ENCODE measurements around the gene DRGX. TPM values are rescaled to one million over a fixed set of nuclear protein-coding genes. Genes with fewer than 3 reads are reported as not detected.

The DRGX gene
- total and polyA plus RNA-seq, 2 donors (not counting 1 experiment from before 2014, with no cell fraction given) = not detected

- POLR2A ChIA-PET = no interaction called here
- no peak for ATAC-seq (ENCODE audit: low read depth)
- CTCF ChIA-PET = no interaction called here
- Mint-ChIP-seq H3K27ac (no peak overlapping the region), H3K4me3 (no peak overlapping the region), H3K9me3 (ENCODE audit: insufficient read depth) (no peaks in the 10 kb centered on the region), H3K4me1 (peaks cover 12% of the 10 kb centered on the region), H3K27me3 (peaks cover 4% of the 10 kb centered on the region)
- intact Hi-C loops (cut with micrococcal nuclease) = no loop called here
- H4K20me1 ChIP-seq (ENCODE audit: control insufficient read depth, insufficient read depth, low read length, poor library complexity, severe bottlenecking) = no peaks in the 10 kb centered on the region
- no peak overlapping the region for H3K4me2 ChIP-seq (replicated peaks; ENCODE audit: low read depth, low read length, poor library complexity, severe bottlenecking)
- no peaks in the 10 kb centered on the region for H3K36me3 ChIP-seq (replicated peaks in 1 of 2; ENCODE audit: control extremely low read depth in 1 of 2, control insufficient read depth in 1 of 2, extremely low read depth in 1 of 2, insufficient read depth in 2 of 2, low read length in 1 of 2)
- peaks cover 0 to 3% (median 0%) of the 10 kb centered on the region in 3 donors for H3K9me3 ChIP-seq (ENCODE audit: control extremely low read depth in 1 of 3, control insufficient read depth in 2 of 3, insufficient read depth in 1 of 3, low read length in 2 of 3)
- no peak overlapping the region for H3K27ac ChIP-seq (ENCODE audit: low read length in 2 of 2)
- H3K27me3 ChIP-seq (replicated peaks in 1 of 4; ENCODE audit: control extremely low read depth in 1 of 4, control insufficient read depth in 3 of 4, insufficient read depth in 4 of 4, low read length in 3 of 4) = no peaks in the 10 kb centered on the region
- TF ChIP-seq EZH2 (IDR thresholded peaks at IDR 0.05; ENCODE audit: borderline replicate concordance, insufficient read depth, low read depth, low read length, poor library complexity, severe bottlenecking) = no peak
- TF ChIP-seq CTCF (IDR thresholded peaks at IDR 0.05) = no peak
- peaks cover 4 to 13% of the 10 kb centered on the region in 2 donors for H3K4me1 ChIP-seq (ENCODE audit: control insufficient read depth in 2 of 2, insufficient read depth in 2 of 2, low read length in 2 of 2)
- H2AFZ ChIP-seq (ENCODE audit: insufficient read depth, low read depth, low read length, poor library complexity, severe bottlenecking) = no peak overlapping the region
- no peaks in the 10 kb centered on the region for H3K79me2 ChIP-seq (ENCODE audit: control insufficient read depth, insufficient read depth, low read length)
- H3K4me3 ChIP-seq (ENCODE audit: control extremely low read depth in 1 of 5, extremely low read depth in 1 of 5, insufficient read depth in 1 of 5, low read depth in 2 of 5, low read length in 4 of 5) = no peak overlapping the region
- no peak overlapping the region for H3K9ac ChIP-seq (ENCODE audit: low read length)
- WGBS (ENCODE audit: insufficient coverage) = 93% methylated on average over 9 of the region's 11 CpGs
- DNase-seq = no peak
Measured at GRCh38 chr10:49361735-49362568, 33.9 kb downstream of the DRGX start.

GRCh38 chr10:49361178-49361554, 34.7 kb downstream of the DRGX start:
- no peak overlapping the region for H3K4me3 ChIP-seq (ENCODE audit: control extremely low read depth in 1 of 5, extremely low read depth in 1 of 5, insufficient read depth in 1 of 5, low read depth in 2 of 5, low read length in 4 of 5)
- no peak for TF ChIP-seq CTCF (IDR thresholded peaks at IDR 0.05)
- TF ChIP-seq EZH2 (IDR thresholded peaks at IDR 0.05; ENCODE audit: borderline replicate concordance, insufficient read depth, low read depth, low read length, poor library complexity, severe bottlenecking) = no peak
- ChIA-PET POLR2A (no interaction called here), CTCF (no interaction called here)
- peaks cover 12% of the 10 kb centered on the region for H3K4me1 Mint-ChIP-seq
- no peaks in the 10 kb centered on the region for H4K20me1 ChIP-seq (ENCODE audit: control insufficient read depth, insufficient read depth, low read length, poor library complexity, severe bottlenecking)
- H3K27me3 Mint-ChIP-seq = peaks cover 4% of the 10 kb centered on the region
- H3K4me1 ChIP-seq (ENCODE audit: control insufficient read depth in 2 of 2, insufficient read depth in 2 of 2, low read length in 2 of 2) = peaks cover 4 to 13% of the 10 kb centered on the region in 2 donors
- ATAC-seq (ENCODE audit: low read depth) = no peak
- peaks cover 0 to 3% (median 0%) of the 10 kb centered on the region in 3 donors for H3K9me3 ChIP-seq (ENCODE audit: control extremely low read depth in 1 of 3, control insufficient read depth in 2 of 3, insufficient read depth in 1 of 3, low read length in 2 of 3)
- intact Hi-C loops (cut with micrococcal nuclease) = no loop called here
- no peaks in the 10 kb centered on the region for H3K9me3 Mint-ChIP-seq (ENCODE audit: insufficient read depth)
- no peaks in the 10 kb centered on the region for H3K36me3 ChIP-seq (replicated peaks in 1 of 2; ENCODE audit: control extremely low read depth in 1 of 2, control insufficient read depth in 1 of 2, extremely low read depth in 1 of 2, insufficient read depth in 2 of 2, low read length in 1 of 2)
- H3K4me2 ChIP-seq (replicated peaks; ENCODE audit: low read depth, low read length, poor library complexity, severe bottlenecking) = no peak overlapping the region
- no peak overlapping the region for H2AFZ ChIP-seq (ENCODE audit: insufficient read depth, low read depth, low read length, poor library complexity, severe bottlenecking)
- 93% methylated on average over 5 of the region's 8 CpGs for WGBS (ENCODE audit: insufficient coverage)
- H3K27me3 ChIP-seq (replicated peaks in 1 of 4; ENCODE audit: control extremely low read depth in 1 of 4, control insufficient read depth in 3 of 4, insufficient read depth in 4 of 4, low read length in 3 of 4) = no peaks in the 10 kb centered on the region
- H3K9ac ChIP-seq (ENCODE audit: low read length) = no peak overlapping the region
- H3K79me2 ChIP-seq (ENCODE audit: control insufficient read depth, insufficient read depth, low read length) = no peaks in the 10 kb centered on the region
- H3K4me3 Mint-ChIP-seq = no peak overlapping the region
- no peak overlapping the region for H3K27ac Mint-ChIP-seq
- H3K27ac ChIP-seq (ENCODE audit: low read length in 2 of 2) = no peak overlapping the region
- no peak for DNase-seq

Data from B cell (primary cell).